Thymus (tissue), 11 donors: ENCODE results near the gene MCM3AP. TPM values are rescaled to one million over a fixed set of nuclear protein-coding genes. Genes with fewer than 3 reads are reported as not detected.
"Not testable (repeated sequence)": the region's sequence is repeated elsewhere in the genome, so short reads cannot be mapped to it uniquely, and the experiment has no call there.

ENCODE experiments used
- DNase-seq, 9 donors: peaks; one replicate each; pipeline ENCODE4 v3.0.0-alpha.2; 2013; ENCODE audit warnings: low spot score in 9 of 9, low read depth in 6 of 9, missing footprints in 1 of 9
- H3K27ac ChIP-seq, 2 donors: one replicate each; pipeline ENCODE4 v1.5.1; 2013; ENCODE audit warnings: control low read depth in 1 of 2, low read depth in 1 of 2, low read length in 1 of 2, mild to moderate bottlenecking in 1 of 2, moderate library complexity in 1 of 2
- H3K27me3 ChIP-seq, 2 donors: one replicate each; pipeline ENCODE4 v1.5.1; 2013; ENCODE audit warnings: low read length in 1 of 2; ENCODE audit not compliant: control insufficient read depth in 2 of 2, insufficient read depth in 1 of 2
- H3K36me3 ChIP-seq, 2 donors: one replicate each; pipeline ENCODE4 v1.5.1; 2013; ENCODE audit warnings: low read length in 1 of 2, mild to moderate bottlenecking in 1 of 2, moderate library complexity in 1 of 2; ENCODE audit not compliant: control insufficient read depth in 2 of 2, insufficient read depth in 2 of 2
- H3K4me1 ChIP-seq, 2 donors: one replicate each; pipeline ENCODE4 v1.5.1; 2013; ENCODE audit warnings: low read length in 2 of 2; ENCODE audit not compliant: control insufficient read depth in 2 of 2, insufficient read depth in 2 of 2
- H3K4me3 ChIP-seq, 2 donors: one replicate each; pipeline ENCODE4 v1.5.1; 2013; ENCODE audit warnings: low read length in 2 of 2, control low read depth in 1 of 2, mild to moderate bottlenecking in 1 of 2
- H3K9me3 ChIP-seq, 2 donors: one replicate each; pipeline ENCODE4 v1.5.1; 2013; ENCODE audit warnings: low read length in 1 of 2, mild to moderate bottlenecking in 1 of 2; ENCODE audit not compliant: control insufficient read depth in 2 of 2, insufficient read depth in 1 of 2
- WGBS: extraction: QIAGEN DNeasy Blood & Tissue Kit; methylation state at CpG from one replicate; pipeline ENCODE4 v1.1.7; 2013; 5-methylcytosine and 5-hydroxymethylcytosine counted together
- polyA plus RNA-seq: library from polyadenylated mRNA; stranded (reverse); fragments of 200-250 nt; gene quantifications from one replicate; pipeline ENCODE4 v1.2.3, GENCODE V29; 2013
- total RNA-seq: library from RNA; stranded (reverse); fragments of 120-200 nt; gene quantifications from one replicate; pipeline ENCODE4 v1.2.4, GENCODE V29; 2013
- donor health status: healthy.

Gene MCM3AP
- total and polyA plus RNA-seq, 2 donors: 38.1 to 80.4 TPM

DNA sequence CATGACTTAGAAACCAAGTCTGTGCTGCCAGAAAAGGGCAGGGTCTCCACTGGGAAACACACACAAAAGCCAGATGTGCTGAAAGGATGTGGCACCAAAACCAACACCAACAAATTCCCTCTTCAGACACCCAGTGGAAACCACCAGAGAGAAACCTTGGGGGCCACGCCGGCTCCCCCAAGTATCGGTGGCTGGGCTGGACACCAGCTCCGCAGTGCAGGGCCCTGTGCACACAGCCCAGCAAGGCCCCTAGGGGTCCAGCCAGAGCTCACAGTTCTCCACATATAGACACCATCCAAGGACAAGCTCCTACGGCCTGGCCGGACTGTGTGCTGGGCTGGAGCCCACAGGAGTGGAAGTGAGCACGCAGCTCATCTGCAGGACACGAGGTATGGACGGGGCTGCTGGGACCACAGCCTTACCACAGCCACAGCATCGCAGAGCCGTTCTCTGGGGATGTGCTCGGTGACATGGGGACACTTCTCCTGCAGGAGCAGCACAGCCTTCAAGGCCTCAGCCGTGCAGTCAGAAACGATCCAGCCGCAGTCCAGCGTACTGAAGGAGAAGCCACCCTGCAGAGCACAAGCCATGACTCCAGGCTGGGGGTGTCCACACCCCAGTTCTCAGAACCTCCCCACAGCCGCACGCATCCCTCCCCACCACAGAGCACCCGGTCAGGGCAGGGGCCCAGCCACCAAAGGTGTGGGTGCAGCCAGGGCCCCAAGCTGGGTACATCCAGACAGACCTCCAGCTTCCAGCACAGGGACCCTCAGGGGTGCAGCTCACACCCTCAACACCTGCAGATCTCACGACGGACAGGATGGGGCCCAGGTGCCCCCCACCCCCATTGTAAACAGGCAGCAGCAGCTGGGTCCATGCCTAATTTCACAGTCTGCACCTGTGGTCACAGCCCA lies 78.1 kb downstream of the MCM3AP start:
- Histone ChIP-seq H3K36me3 (peaks cover 37 to 44% of the 10 kb centered on the region in 2 donors), H3K27ac (no peak overlapping the region), H3K4me3 (no peak overlapping the region), H3K4me1 (no peaks in the 10 kb centered on the region), H3K9me3 (no peaks in the 10 kb centered on the region), H3K27me3 (no peaks in the 10 kb centered on the region)
- whole genome bisulfite sequencing: 96% methylated on average over 21 of the region's 21 CpGs
- no peak for DNase-seq

DNA sequence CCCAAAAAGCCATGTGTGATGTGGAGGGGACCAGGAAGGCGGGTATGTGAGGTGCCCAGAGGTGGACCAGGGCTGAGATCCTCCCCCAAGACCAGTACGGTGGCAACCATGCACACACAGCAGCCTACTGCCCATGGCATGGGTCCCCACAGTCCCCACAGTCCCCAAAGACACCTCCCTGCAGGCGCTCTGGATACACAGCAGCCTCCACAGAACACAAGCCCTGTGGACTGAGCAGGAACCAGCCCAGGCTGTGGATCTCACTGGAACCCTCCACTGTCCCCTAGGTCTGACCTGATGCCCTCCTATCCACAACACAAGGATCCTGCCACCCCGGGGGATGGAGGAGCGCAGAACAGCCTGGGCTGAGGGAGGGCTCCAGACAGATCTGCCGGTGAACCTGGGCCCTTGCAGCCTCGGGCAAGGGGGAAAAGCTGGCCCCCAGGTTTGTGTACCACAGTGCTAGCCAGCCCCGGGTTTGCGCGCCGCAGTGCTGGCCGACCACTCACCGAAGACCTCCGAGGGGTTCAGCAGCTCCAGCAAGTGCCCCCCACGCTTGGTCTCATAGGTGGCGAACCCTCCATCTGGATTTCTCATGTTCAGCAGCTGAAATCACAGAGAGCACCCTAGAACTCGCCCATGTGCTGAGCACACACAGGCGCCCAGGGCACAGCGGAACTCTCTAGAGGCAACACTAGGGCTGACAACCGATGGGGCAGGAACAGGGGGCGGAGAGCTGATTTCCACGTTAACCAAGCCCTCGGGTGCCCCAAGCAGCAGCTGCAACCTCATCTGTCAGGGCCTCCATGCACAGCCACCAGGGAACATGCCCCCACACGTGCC lies 79.0 kb downstream of the MCM3AP start:
- no peak for DNase-seq
- 96% methylated on average over 24 of the region's 24 CpGs for WGBS
- Histone ChIP-seq H3K9me3 (no peaks in the 10 kb centered on the region), H3K36me3 (peaks cover 33 to 37% of the 10 kb centered on the region in 2 donors), H3K27me3 (no peaks in the 10 kb centered on the region), H3K27ac (no peak overlapping the region), H3K4me1 (no peaks in the 10 kb centered on the region), H3K4me3 (no peak overlapping the region)

DNA sequence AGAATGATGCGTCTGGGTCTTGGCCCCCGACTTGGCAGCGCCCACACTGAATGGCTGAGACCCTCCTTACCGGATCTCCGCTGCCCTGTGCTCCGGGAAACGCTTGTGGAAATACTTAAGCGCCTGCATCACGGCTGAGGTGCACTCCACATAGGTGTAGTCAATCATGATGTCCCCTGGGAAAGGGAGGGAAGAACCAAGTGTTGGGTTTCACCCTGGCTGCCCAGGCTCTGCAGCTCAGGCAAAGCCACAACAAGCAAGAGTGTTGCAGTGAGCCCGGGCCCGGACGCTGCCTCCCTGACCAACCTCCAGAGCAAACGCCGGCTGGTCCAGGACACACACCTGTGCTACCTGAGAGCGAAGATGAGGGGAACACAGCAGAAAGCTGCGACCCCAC lies 79.6 kb downstream of the MCM3AP start:
- WGBS: 96% methylated on average over 16 of the region's 16 CpGs
- no peak overlapping the region for H3K27ac ChIP-seq
- peaks cover 33 to 37% of the 10 kb centered on the region in 2 donors for H3K36me3 ChIP-seq
- H3K27me3 ChIP-seq: no peaks in the 10 kb centered on the region
- H3K9me3 ChIP-seq: no peaks in the 10 kb centered on the region
- H3K4me3 ChIP-seq: no peak overlapping the region
- no peak for DNase-seq
- no peaks in the 10 kb centered on the region for H3K4me1 ChIP-seq

DNA sequence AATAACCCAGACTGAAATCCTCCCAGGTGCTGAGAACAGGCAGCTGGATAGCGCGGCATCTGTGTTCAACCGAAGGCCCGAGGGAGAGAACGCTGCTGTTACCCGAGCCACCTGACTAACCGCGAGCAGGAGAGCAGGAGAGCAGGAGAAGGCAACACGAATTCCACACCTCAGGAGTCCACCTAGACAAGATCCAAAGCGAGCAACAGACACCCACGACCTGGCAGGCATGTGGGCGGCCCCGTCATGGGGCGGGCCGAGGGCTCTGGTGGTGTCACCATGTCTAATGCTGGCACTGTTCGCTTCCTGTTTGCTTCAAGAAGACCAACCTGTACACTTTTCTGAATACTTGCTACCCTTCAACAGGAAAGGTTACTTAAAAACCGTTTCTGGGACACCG lies 80.2 kb downstream of the MCM3AP start:
- 96% methylated on average over 18 of the region's 18 CpGs for WGBS
- DNase-seq: no peak
- H3K9me3 ChIP-seq: no peaks in the 10 kb centered on the region

DNA sequence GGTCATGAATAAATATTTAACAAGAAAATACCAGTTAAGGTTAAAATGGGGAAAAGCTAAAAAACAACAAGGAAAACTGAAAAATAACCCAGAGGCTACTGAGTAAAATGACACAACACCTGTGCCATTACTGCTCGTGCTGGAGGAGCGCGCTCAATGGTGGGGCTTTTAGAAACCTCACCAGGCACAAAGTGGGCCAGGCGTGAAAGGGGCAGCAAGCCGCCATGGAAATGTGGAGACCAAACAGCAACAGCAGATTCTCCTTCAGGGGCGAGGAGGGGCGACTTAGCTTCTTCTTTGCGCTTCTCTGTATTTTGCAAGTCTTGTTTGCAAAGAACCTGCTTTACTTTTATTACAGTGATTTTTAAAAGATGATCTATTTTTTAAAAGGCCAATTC lies 82.2 kb downstream of the MCM3AP start:
- no peak for DNase-seq
- WGBS: over 99% methylated on average over 8 of the region's 8 CpGs
- no peak overlapping the region for H3K27ac ChIP-seq

More for the DNA sequence above, 80.2 kb downstream of the MCM3AP start:
- H3K27me3 ChIP-seq: no peaks in the 10 kb centered on the region
- no peak overlapping the region for H3K4me3 ChIP-seq
- no peak overlapping the region for H3K27ac ChIP-seq
- no peaks in the 10 kb centered on the region for H3K4me1 ChIP-seq
- peaks cover 34 to 37% of the 10 kb centered on the region in 2 donors for H3K36me3 ChIP-seq

DNA sequence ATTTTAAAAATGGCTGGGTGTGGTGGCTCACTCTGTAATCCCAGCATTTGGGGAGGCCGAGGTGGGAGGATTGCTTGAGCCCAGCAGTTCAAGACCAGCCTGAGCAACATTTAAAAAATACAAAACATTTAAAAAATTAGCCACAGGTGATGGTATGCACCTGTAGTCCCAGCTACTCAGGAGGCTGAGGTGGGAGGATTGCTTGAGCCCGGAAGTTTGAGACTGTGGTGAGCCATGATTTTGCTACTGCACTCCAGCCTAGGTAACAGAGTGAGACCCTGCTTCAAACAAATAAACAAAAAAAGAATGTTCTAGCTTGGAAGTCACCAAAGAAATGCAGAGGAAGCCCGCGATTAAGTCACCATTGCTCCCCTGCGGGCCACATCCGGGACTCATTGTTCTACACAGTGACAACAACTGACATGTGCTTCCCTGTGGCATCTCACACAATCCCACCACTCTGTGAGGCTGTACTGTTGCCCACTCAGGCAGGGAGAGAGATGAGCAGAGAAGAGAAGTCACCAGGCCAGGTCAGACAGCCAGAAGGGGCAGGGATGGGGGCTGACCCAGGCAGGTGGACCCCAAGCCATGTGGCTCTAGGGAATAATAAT lies 82.7 kb downstream of the MCM3AP start:
- DNase-seq: no peak
- H3K27ac ChIP-seq: no peak overlapping the region
- no peaks in the 10 kb centered on the region for H3K27me3 ChIP-seq
- no peaks in the 10 kb centered on the region for H3K4me1 ChIP-seq
- no peaks in the 10 kb centered on the region for H3K9me3 ChIP-seq
- WGBS: 98% methylated on average over 6 of the region's 6 CpGs
- H3K36me3 ChIP-seq: peaks cover 34 to 35% of the 10 kb centered on the region in 2 donors
- H3K4me3 ChIP-seq: no peak overlapping the region

More for the DNA sequence above, 82.2 kb downstream of the MCM3AP start:
- H3K4me1 ChIP-seq: no peaks in the 10 kb centered on the region
- H3K36me3 ChIP-seq: peaks cover 34 to 35% of the 10 kb centered on the region in 2 donors
- H3K4me3 ChIP-seq: no peak overlapping the region
- no peaks in the 10 kb centered on the region for H3K9me3 ChIP-seq
- no peaks in the 10 kb centered on the region for H3K27me3 ChIP-seq

DNA sequence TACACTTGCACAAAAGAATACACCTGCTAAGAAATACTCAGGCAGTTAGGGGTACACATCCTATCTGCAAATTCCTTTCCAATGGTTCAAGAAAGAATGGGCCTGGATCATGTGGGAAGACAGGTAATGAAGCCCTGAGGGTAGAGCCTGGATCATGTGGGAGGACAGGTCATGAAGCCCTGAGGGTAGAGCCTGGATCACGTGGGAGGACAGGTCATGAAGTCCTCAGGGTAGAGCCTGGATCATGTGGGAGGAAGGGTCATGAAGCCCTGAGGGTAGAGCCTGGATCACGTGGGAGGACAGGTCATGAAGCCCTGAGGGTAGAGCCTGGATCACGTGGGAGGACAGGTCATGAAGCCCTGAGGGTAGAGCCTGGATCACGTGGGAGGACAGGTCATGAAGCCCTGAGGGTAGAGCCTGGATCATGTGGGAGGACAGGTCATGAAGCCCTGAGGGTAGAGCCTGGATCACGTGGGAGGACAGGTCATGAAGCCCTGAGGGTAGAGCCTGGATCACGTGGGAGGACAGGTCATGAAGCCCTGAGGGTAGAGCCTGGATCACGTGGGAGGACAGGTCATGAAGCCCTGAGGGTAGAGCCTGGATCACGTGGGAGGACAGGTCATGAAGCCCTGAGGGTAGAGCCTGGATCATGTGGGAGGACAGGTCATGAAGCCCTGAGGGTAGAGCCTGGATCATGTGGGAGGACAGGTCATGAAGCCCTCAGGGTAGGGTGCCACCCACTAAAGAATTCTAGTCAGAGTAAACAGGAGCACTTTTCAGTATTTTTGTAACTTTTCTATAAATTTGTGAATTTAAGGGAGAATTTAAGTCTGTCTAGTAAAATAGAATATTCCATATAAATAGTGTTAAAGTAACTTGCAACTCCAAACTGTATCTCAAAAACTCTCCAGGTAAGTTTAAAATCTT lies 84.3 kb downstream of the MCM3AP start:
- H3K4me3 ChIP-seq, H3K4me1 ChIP-seq, H3K27me3 ChIP-seq, H3K9me3 ChIP-seq, DNase-seq, H3K27ac ChIP-seq: not testable (repeated sequence)
- 98% methylated on average over 3 of the region's 8 CpGs for WGBS
- peaks cover 25 to 32% of the 10 kb centered on the region in 2 donors for H3K36me3 ChIP-seq
